Choroid plexus epithelial cell (primary cell): ENCODE results near the gene EFCAB7.

ENCODE experiments used
- DNase-seq: peaks from one replicate; pipeline ENCODE4 v3.0.0-alpha.2; 2010; ENCODE audit warnings: low read depth
- H3K4me3 ChIP-seq: 2 replicates; pipeline ENCODE4 v1.5.1; 2011; ENCODE audit warnings: low read depth, mild to moderate bottlenecking, control low read depth, low read length, moderate library complexity
- CTCF ChIP-seq: conservative IDR thresholded peaks from 2 replicates; pipeline ENCODE4 v1.5.1; 2011; ENCODE audit warnings: low read depth, mild to moderate bottlenecking, control low read depth, inconsistent platforms, low read length, moderate library complexity

The EFCAB7 gene

DNA sequence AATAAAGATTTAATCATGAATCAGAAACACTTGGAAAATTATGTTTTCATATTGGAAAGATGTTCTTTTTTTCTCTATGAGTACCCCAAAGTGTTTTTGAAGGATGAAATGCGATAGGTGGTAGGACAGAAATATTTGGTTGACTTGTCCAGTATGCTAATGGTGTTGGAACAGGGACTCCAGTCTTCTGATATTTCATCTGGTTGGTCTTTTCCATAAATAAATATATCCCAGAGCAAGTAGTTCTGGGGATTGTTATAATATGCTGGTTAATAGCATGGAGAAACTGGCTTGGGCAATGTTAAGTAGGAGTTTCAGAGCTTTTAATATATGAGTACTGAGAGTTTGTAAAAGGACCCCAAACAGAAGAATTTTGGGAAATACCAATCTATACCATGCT, 78.6 kb downstream of the EFCAB7 start:
- no peak for DNase-seq
- TF ChIP-seq CTCF: no peak
- H3K4me3 ChIP-seq: no peak overlapping the region

DNA sequence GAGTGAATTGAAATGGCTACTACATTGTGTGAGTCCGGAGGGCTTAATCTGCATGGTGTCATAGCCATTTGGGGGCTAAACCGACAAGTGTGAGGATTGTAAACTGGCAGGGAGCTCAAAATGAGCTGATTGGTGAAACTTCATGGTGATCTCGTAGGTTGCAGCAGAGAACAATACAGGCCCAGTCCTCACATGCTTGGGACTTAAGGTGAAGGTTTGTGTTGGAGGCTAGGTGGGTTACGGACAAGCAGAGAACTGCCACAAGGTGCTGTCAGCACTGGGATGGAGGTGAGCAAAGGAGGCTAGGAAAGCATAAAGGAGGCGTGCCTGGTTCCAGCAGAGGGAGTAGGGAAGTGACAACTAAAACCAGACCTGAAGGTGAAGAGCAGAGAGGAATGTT, 79.3 kb downstream of the EFCAB7 start:
- DNase-seq: no peak
- no peak for TF ChIP-seq CTCF

DNA sequence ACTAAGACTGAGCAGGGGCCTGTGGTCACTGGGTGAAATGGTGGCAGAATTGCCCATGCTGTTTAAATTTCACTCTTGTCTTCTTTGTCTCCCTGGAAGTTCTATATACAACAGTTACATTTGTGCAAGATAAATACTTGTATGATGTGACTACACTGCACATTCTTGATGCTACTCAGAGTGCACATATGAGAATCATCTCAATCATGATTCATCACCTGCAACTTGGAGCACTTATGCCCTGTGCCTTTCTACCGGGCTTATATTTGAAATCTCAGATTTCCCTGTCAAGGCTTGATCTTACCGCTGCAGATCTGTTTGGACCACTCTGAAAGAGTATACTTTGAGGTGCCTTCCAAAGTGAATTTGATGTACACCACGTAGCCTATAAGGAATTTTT, 80.5 kb downstream of the EFCAB7 start:
- no peak overlapping the region for H3K4me3 ChIP-seq
- no peak for DNase-seq
- no peak for TF ChIP-seq CTCF

More for the DNA sequence above, 79.3 kb downstream of the EFCAB7 start:
- no peak overlapping the region for H3K4me3 ChIP-seq

- DNase-seq: no peak
- TF ChIP-seq CTCF: no peak
- no peak overlapping the region for H3K4me3 ChIP-seq
These were observed 84.0 kb downstream of the EFCAB7 start for GRCh38 chr1:63607322-63607721.

GRCh38 chr1:63611231-63611630, 87.9 kb downstream of the EFCAB7 start:
- H3K4me3 ChIP-seq: no peak overlapping the region
- DNase-seq: no peak

GRCh38 chr1:63612564-63612963, 89.2 kb downstream of the EFCAB7 start:
- no peak overlapping the region for H3K4me3 ChIP-seq
- TF ChIP-seq CTCF: no peak
- DNase-seq: peak; percentile 53

More at GRCh38 chr1:63611231-63611630, 87.9 kb downstream of the EFCAB7 start:
- TF ChIP-seq CTCF: no peak

DNA sequence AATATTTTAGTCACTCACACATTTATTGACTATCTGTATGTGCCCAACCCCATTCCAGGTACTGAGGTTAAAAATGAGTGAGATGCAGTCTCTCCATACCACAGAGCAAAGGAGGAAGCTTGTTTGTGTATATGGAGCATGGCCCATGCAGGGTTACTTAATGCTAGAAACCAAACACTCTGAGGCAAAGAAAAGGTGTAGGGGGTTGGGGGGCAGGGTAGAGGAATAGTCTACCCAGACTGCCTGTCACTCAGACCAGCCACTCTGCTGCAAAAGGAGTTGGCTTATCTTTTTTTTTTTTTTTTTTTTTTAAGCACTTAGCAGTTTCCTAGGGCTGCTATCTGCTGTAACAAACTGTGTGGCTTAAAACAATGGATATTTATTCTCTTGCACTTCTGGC, 89.6 kb downstream of the EFCAB7 start:
- no peak for TF ChIP-seq CTCF
- no peak overlapping the region for H3K4me3 ChIP-seq
- no peak for DNase-seq
